ENCODE results near the gene F13A1.

DNA sequence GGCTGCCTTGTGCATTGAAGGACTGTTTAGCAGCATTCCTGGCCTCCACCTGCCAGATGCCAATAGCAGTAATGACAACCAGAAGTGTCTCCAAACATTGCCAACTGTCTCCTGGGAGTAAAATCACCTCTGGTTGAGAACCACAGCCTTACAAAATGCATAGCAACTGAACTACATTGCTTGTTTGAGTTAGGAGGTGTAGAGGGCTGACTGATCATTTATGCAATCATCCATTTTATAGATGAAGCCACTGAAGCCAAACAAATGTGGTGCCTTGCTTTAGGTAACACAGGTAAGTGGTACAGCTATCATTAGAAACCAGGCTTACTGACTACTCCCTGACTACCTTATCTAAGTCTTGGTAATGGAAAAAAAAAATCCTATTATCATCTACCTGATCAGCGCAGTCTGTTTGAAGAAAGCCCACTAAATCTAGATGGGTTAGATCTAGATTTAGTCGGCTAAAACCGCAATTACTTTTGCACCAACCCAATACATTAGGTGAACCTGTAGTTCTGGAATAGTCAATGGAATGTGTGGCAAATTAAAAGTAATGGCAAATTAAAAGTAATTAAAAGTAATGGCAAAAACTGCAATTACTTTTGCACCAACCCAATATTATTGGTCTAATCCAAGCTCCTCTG is 47.7 kb upstream of the F13A1 start:
- no peak for TF ChIP-seq PPARA (CRISPR knock-in tag; IDR thresholded peaks at IDR 0.05; ENCODE audit: borderline replicate concordance)
- TF ChIP-seq PATZ1 (CRISPR knock-in tag; IDR thresholded peaks at IDR 0.05; ENCODE audit: borderline replicate concordance), result no peak
- no peak for TF ChIP-seq CSDC2 (CRISPR knock-in tag; IDR thresholded peaks at IDR 0.05)
- TF ChIP-seq ARNTL (CRISPR knock-in tag; IDR thresholded peaks at IDR 0.05; ENCODE audit: borderline replicate concordance, low read depth), result no peak
- TF ChIP-seq ZNF8 (CRISPR knock-in tag; IDR thresholded peaks at IDR 0.05), result no peak
- TF ChIP-seq ZFP3 (CRISPR knock-in tag; IDR thresholded peaks at IDR 0.05), result no peak
- no peak for TF ChIP-seq POU6F1 (CRISPR knock-in tag; IDR thresholded peaks at IDR 0.05; ENCODE audit: borderline replicate concordance, low read depth)
- TF ChIP-seq ZNF70 (CRISPR knock-in tag; IDR thresholded peaks at IDR 0.05), result no peak
- no peak for TF ChIP-seq OSR1 (CRISPR knock-in tag; IDR thresholded peaks at IDR 0.05)
- no peak for TF ChIP-seq RARB (CRISPR knock-in tag; IDR thresholded peaks at IDR 0.05)
- no peak for TF ChIP-seq ESRRG (CRISPR knock-in tag; IDR thresholded peaks at IDR 0.05)

Data from SK-N-SH treated with all-trans-retinoic acid at 6 μM for 48 hours (cell line).